GM19240 (cell line): ENCODE results near the gene MRPL23.

Experiments
- DNase-seq: peaks from one replicate; pipeline ENCODE4 v3.0.0; 2011; ENCODE audit warnings: low spot score; ENCODE audit not compliant: insufficient read length

The MRPL23 gene

GRCh38 chr11:1952806-1953482 is 5.8 kb downstream of the MRPL23 start:
- DNase-seq, result no peak

DNA sequence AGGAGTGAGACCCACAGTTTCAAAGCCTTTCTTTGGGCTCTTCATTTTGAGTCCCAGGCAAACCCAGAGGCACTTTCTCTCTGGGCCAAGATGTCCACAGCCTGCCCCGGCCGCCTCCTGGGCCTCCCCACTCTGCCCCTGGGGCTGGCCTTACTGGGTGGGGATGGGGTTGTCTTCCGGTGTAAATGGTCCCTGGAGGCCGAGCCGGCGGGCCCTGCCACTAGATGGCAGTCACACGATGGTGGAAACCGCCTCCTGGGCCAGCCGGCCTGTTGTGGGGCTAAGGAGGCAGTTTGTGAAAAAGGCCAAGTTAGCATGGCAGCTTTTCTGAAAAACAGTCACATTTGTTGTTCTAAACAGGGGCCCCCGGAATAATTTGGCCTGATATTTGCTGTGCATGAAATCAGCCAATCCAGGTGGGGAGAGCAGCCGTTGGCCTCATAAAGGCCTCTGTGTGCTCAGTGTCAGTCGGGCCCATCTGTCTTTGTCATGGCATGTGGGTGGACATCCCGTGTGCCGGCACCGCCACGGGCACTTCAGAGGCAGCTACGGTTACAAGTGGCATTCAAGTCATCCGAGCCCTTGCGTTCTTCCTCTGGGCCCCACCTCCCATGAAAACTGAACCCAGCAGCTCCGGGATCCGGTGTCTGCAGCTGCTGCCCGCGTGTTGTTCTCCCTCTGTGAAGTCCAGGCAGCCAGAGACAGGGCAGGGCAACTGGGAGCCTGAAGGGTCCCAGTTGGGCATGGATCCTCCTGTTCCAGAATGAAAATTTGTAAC is 6.5 kb downstream of the MRPL23 start:
- DNase-seq, result no peak

- no peak for DNase-seq
These were observed 11.2 kb downstream of the MRPL23 start for GRCh38 chr11:1958367-1958766.

DNA sequence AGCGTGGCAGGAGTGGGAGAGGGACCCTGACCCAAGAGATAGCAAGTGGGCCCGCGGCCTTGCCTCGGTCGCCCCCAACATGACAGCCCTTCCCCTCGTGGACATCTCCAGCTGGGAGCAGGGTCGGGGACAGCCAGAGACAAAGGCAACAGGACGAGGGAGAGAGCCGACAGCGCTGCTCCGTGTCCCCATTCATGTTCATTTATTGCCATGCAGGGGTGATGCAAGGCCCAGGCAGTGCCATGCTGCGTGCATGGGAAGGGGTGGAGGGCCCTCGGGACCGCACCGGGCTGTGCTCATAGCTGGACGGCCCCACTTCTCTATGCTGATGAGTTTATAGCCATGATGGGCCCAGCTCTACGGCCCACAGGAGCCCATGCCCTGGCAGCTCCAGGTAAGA is 12.7 kb downstream of the MRPL23 start:
- DNase-seq, result no peak

- DNase-seq, result no peak
These were observed 16.7 kb downstream of the MRPL23 start for GRCh38 chr11:1963864-1964263.

- DNase-seq, result no peak
These were observed 17.2 kb downstream of the MRPL23 start for GRCh38 chr11:1964348-1964747.

GRCh38 chr11:1964955-1965354 is 17.8 kb downstream of the MRPL23 start:
- no peak for DNase-seq

- no peak for DNase-seq
These were observed 19.4 kb downstream of the MRPL23 start for GRCh38 chr11:1966531-1966930.

DNA sequence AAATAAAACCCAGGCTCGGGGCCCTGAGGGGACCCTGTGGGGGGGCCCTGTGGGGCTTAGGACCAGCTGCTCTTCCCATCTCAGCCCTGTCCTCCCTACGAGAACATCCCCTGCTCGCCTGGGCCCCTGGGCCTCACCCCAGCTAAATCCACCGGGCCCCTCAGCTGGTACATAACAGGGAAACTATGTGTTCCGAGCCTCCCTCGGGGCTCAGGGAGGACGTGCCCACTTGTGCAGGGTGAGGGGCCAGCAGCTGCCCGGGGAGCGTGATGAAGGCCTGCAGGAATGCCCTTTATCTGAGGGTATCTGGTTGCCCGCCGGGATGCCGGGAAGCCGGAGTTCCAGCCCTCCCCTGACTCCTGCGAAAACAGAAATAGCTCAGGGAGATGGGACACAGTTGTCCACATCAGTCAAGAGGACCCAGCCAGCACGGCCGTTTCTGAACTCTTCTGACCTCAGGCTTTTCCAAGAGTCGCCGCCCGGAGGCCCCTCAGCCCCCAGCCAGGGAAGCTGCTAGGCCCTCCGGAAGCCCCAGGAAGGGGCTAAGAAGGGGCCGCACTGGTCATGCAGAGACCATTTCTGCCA is 20.6 kb downstream of the MRPL23 start:
- no peak for DNase-seq

- DNase-seq, result no peak
These were observed 21.4 kb downstream of the MRPL23 start for GRCh38 chr11:1968454-1969002.

GRCh38 chr11:1969035-1969434 is 21.9 kb downstream of the MRPL23 start:
- DNase-seq, result no peak

GRCh38 chr11:1969776-1970175 is 22.6 kb downstream of the MRPL23 start:
- DNase-seq, result no peak

- no peak for DNase-seq
These were observed 23.8 kb downstream of the MRPL23 start for GRCh38 chr11:1970956-1971355.

DNA sequence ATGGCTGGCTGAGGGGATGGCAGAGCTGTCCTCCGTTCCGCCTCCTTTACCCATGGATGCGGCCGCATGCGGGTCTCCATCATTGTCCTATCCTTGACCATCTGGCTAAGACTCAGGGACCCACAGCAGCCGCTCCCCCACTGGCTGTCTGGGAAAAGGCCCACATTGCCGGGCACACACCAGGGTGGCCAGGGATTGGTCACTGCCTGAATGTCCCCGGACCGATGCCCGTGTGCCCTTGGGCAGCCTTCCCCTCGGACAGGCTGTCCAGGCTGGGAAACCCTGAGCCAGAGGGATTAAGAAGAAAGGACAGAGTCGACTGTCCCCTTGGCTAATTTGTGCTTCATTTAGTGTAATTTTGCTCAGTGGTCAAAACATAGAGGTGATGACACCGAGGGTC is 28.1 kb downstream of the MRPL23 start:
- DNase-seq, result no peak

GRCh38 chr11:1978720-1979473 is 31.8 kb downstream of the MRPL23 start:
- no peak for DNase-seq

- DNase-seq, result no peak
These were observed 32.5 kb downstream of the MRPL23 start for GRCh38 chr11:1979607-1980006.

DNA sequence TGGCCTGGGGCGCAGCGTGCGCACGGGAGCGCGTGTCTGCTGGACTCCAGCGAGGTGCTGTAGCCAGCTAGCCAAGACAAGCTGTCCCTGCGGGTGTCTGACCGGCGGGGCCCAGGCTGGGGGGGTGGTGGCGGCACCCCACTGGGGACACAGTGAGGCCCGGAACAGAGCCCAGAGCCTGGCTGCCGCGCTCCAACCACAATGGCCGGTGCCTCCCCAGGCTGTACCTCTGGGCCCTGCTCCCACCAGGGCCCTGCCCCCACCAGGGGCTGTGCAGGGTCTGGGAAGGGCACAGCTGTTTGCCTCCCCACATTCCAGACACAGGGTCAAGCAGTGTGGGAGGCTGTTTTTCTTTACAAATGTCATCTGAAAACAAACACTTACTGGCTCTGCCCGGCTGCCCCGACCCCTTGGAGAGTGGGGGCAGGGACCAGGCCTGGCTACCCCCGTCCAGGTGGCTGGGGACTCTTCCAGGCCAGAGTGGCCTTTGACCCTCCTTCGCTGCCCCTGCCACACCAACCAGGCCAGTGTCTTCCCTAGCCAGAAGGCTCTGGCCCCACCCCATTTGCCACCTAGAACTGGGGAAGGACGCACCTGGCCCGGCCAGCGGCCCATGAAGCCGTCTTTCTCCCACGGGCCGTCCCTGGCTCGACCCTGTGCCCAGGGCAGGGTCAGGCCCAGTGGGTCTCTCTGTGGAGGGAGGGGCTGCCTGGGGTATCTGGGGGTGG is 35.9 kb downstream of the MRPL23 start:
- no peak for DNase-seq

- DNase-seq, result no peak
These were observed 36.4 kb downstream of the MRPL23 start for GRCh38 chr11:1983601-1983961.

- DNase-seq, result no peak
These were observed 39.9 kb downstream of the MRPL23 start for GRCh38 chr11:1987024-1987423.

- DNase-seq, result no peak
These were observed 41.0 kb downstream of the MRPL23 start for GRCh38 chr11:1988174-1988573.
